ENCODE results near the gene GPR108. TPM values are rescaled to one million over a fixed set of nuclear protein-coding genes. Genes with fewer than 3 reads are reported as not detected.

GPR108 gene
- total RNA-seq, 1 donor from 2014 or later, result 57.6 TPM

GRCh38 chr19:6745965-6746364 is 8.6 kb upstream of the GPR108 start:
- H3K36me3 ChIP-seq, result peaks cover 52 to 67% of the 10 kb centered on the region in 2 donors
- no peak for DNase-seq (ENCODE audit: low spot score in 2 of 2)
- no peak for TF ChIP-seq CTCF (IDR thresholded peaks at IDR 0.05)
- H3K27me3 ChIP-seq, result no peaks in the 10 kb centered on the region
- intact Hi-C loops (cut with DNase I), result loop anchor here (10.0 kb wide), 2 partner anchors 841 to 1079 kb away; partner anchors contain the start of genes NDUFA11 and VMAC
- H3K9me3 ChIP-seq, result no peaks in the 10 kb centered on the region
- peaks cover 5 to 33% of the 10 kb centered on the region in 2 donors for H3K4me1 ChIP-seq
- H3K27ac ChIP-seq, result peak overlapping the region; percentile 84 to 86
- no peak overlapping the region for H3K4me3 ChIP-seq

DNA sequence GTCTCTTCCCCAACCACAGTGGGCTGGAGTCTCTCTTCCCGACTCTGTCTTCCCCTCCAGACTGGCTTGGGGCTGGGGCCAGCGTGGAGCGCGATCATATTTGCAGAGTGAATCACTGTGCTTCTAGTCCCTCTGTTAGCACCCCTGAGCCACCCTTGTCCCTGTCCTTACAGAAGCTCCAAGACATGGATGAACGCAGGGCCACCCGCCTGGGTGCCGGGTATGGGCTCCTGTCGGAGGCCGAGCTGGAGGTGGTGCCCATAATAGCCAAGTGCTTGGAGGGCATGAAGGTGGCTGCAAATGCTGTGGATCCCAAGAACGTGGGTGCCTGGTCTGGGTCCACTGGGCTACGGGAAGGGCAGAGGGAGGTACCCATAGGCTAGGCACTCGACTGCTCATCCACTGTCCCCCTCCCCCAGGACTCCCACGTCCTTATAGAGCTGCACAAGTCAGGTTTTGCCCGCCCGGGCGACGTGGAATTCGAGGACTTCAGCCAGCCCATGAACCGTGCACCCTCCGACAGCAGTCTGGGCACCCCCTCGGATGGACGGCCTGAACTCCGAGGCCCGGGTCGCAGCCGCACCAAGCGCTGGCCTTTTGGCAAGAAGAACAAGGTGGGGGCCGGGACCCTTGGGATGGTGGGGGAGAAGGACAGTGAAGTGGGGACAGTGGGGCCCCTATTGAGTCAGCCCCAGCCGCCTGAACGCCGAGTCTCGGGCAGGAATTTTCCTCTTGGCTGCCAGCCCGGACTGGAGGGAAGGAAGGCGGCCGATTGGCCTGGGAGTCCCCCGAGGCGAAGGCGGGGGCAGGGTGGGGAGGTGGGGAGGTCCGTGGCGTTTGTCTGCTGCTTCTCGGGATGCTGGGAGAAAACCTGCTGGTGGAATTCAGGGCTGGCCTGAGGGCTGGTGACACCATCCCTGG is 7.3 kb upstream of the GPR108 start:
- DNase-seq (ENCODE audit: low spot score in 2 of 2), result peak; percentile 52 to 90
- peak overlapping the region; percentile 84 to 86 for H3K27ac ChIP-seq
- intact Hi-C loops (cut with DNase I), result loop anchor here (5.0 to 10.0 kb wide), 3 partner anchors 453 to 1080 kb away; partner anchors contain the start of genes NDUFA11 and VMAC
- peaks cover 5 to 33% of the 10 kb centered on the region in 2 donors for H3K4me1 ChIP-seq
- H3K4me3 ChIP-seq, result peak overlapping the region in 1 of 2 donors; percentile 31
- H3K36me3 ChIP-seq, result peaks cover 39 to 54% of the 10 kb centered on the region in 2 donors
- TF ChIP-seq CTCF (IDR thresholded peaks at IDR 0.05), result no peak
- no peaks in the 10 kb centered on the region for H3K9me3 ChIP-seq
- H3K27me3 ChIP-seq, result no peaks in the 10 kb centered on the region

DNA sequence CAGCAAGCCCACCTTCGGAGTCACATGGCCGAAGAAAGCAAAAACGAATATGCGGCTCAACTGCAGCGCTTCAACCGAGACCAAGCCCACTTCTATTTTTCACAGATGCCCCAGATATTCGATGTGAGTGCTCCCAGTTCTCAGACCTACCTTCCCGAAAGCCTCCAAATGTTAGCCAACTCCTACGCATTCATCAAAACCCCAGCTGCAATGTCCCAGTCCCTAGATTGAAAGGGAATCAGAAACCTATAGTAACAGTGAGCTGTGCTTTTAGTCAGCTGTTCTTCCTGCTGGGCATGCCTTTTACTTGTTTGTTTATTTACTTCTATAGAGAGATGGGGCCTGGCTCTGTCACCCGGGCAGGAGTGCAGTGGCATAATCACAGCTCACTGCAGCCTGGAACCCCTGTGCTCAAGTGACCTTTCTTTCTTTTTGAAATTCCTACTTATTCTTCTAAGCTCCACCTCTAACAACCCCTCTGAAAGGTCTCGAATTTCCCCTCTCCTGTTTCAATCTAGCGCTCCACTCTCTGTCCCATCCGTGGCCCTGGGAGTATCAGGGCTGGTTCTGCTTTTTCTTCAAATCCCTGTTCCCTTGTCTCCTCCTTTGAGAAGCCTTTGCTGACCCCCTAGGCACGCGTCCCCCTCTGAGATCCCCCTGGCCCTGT is 6.5 kb upstream of the GPR108 start:
- intact Hi-C loops (cut with DNase I), result loop anchor here (5.0 to 10.0 kb wide), 3 partner anchors 453 to 1081 kb away; partner anchors contain the start of genes NDUFA11 and VMAC
- Histone ChIP-seq H3K27me3 (no peaks in the 10 kb centered on the region), H3K36me3 (peaks cover 31 to 46% of the 10 kb centered on the region in 2 donors), H3K4me3 (peak overlapping the region in 1 of 2 donors; percentile 31), H3K4me1 (peaks cover 5 to 36% of the 10 kb centered on the region in 2 donors), H3K9me3 (no peaks in the 10 kb centered on the region), H3K27ac (peak overlapping the region; percentile 84 to 86)
- no peak for DNase-seq (ENCODE audit: low spot score in 2 of 2)
- TF ChIP-seq CTCF (IDR thresholded peaks at IDR 0.05), result no peak

DNA sequence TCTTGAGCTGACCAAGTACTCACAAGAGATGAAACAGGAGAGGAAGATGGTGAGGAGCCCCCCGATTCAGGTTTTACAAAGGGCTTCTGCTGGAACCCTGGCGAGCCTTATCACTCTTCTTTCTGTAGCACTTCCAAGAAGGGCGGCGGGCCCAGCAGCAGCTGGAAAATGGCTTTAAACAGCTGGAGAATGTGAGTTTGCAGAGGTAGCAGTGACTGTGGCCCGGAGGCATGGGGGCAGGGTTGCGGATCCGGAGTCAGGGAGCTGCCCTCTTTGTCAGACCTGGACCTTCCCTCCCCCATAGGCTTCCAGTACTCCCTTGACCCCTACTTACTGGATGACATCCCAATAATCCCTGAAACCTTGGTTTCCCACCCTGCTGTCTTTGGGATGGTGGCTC is 5.7 kb upstream of the GPR108 start:
- Histone ChIP-seq H3K4me3 (no peak overlapping the region), H3K27ac (peak overlapping the region; percentile 84 to 86), H3K9me3 (no peaks in the 10 kb centered on the region), H3K36me3 (peaks cover 26 to 38% of the 10 kb centered on the region in 2 donors), H3K27me3 (no peaks in the 10 kb centered on the region), H3K4me1 (peaks cover 6 to 44% of the 10 kb centered on the region in 2 donors)
- no peak for DNase-seq (ENCODE audit: low spot score in 2 of 2)
- intact Hi-C loops (cut with DNase I), result loop anchor here (5.0 to 10.0 kb wide), 3 partner anchors 454 to 1082 kb away; partner anchors contain the start of genes NDUFA11 and VMAC
- TF ChIP-seq CTCF (IDR thresholded peaks at IDR 0.05), result no peak

- Histone ChIP-seq H3K4me1 (peaks cover 8 to 52% of the 10 kb centered on the region in 2 donors), H3K4me3 (peak overlapping the region; percentile 65 to 74), H3K9me3 (no peaks in the 10 kb centered on the region), H3K27me3 (no peaks in the 10 kb centered on the region), H3K27ac (peak overlapping the region; percentile 87 to 93), H3K36me3 (peaks cover 7 to 15% of the 10 kb centered on the region in 2 donors)
- DNase-seq (ENCODE audit: low spot score in 2 of 2), result peak in 1 of 2 donors; percentile 80
- no peak for TF ChIP-seq CTCF (IDR thresholded peaks at IDR 0.05)
- intact Hi-C loops (cut with DNase I), result loop anchor here (5.0 to 10.0 kb wide), 3 partner anchors 457 to 1084 kb away; partner anchors contain the start of genes NDUFA11 and VMAC
These were observed 3.4 kb upstream of the GPR108 start for GRCh38 chr19:6740589-6741343.

Measured in ascending aorta (tissue), 2 donors.